Measurements from ENCODE around the gene CCDC177. TPM values are rescaled to one million over a fixed set of nuclear protein-coding genes. Genes with fewer than 3 reads are reported as not detected.

The CCDC177 gene
- total RNA-seq: not detected

DNA sequence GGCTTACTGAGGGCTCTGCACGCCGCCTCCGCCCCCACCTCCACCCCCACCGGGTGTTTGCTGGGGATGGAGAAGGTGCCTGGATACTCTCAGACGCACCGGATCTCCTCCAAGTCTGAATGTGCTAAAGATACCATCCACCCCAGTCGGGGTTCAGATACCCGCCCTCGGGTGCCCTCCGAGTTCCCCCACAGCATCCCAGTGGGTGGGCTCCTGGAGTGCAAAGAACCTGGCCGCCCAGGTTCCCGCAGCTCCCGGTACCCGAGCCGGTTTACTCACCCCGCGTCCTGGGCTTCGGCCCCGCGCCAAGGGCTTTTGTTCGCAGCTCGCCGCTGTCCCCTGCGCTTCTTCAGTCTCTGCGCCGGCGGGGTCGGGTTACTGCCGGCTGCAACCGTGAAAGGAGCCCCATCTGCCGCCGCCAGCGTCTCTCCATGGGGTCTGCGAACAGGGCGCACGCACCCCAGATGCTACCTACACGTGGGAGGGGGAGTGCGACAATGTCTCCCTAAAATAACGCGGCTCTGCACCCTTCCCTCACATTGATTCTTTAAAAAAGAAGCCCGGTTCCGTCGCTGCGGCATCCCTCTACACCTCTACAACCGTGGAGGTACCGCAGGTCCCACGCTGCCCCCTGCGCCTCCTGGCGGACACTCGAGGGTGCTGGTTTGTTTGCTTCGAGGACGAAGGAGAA is at the start of gene CCDC177:
Gene CCDC177 (minus strand): TSS at position 609 of the 691 bp plus-strand sequence. CDS start 1,249 bp downstream, outside the sequence.
- intact Hi-C loops (cut with DNase I): no loop called here
- DNase-seq (ENCODE audit: low spot score): peak; percentile 71
- ATAC-seq: peak; percentile 55

DNA sequence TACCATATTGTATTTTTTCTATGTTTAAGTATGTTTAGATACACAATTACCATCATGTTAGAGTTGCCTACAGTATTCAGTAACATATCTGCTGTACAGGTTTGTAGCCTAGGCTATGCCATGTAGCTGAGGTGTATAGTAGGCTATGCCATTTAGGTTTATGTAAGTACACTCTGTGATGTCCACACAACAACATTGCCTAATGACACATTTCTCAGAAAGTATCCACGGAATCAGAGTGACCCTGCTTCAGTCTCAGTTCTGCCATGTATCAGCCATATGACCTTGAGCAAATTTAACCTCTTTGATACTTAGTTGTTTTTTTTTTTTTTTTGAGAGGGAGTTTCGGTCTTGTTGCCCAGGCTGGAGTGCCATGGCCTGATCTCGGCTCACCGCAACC is 49.5 kb upstream of the CCDC177 start:
- no peak for DNase-seq (ENCODE audit: low spot score)
- ATAC-seq: no peak
- intact Hi-C loops (cut with DNase I): no loop called here

DNA sequence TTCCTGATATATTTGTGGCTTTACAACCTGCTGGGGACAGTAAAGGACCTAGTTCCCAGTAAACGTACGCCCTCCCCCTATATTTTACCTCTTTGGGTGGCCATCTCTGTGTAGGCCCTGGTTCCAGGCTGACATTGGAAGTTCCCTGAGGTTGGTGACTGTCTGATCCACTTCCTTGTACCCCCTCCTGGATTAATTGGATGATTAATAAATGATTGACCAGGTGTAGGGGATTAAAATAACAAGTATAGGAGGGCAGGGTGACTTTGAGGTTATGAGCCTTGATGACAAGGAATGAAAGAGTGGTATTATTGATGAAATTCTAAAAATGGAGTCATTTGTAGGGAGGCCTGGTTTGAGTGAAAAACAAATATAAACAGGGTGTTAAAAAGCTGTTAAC is 46.3 kb upstream of the CCDC177 start:
- no peak for ATAC-seq
- DNase-seq (ENCODE audit: low spot score): no peak
- intact Hi-C loops (cut with DNase I): no loop called here

DNA sequence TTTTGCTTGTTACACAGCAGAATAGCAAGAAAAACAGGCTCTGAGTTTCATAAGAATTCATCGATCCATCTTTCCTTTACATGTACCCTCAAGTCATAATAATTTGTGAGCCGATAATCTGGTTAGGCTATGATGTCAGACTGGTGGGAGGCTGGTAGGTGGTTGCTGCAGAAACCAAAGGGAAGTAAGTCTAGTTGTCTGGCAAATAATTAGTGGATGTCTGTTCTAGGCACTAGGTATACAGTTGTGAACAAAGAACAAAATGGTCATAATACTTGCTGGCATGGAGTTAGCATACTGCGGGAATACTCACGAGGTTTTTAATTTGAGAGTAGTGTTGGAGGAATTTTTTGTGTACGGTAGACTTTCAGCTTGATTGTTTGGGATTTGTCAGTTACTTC is 45.5 kb upstream of the CCDC177 start:
- DNase-seq (ENCODE audit: low spot score) (no peak), ATAC-seq (no peak)
- intact Hi-C loops (cut with DNase I): no loop called here

DNA sequence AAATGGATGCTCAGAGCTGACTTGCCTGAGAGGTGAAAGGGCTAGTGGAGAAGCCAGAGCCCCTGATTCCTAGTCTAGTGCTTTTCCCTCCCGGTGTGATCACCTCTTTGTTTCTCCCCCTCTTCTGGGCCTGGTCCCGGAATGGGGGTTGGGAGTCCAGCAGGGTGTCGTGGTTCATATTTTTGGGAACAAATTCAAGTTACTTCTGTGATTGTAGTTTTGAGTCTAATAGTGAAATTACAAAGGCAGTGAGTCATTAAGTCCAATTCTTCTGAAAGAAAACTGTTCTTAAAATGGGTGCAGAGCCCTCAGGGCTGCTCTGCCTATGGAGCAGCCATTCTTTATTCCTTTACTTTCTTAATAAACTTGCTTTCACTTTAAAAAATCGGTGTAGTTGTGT is 44.3 kb upstream of the CCDC177 start:
- intact Hi-C loops (cut with DNase I): no loop called here
- ATAC-seq: no peak
- DNase-seq (ENCODE audit: low spot score): no peak

DNA sequence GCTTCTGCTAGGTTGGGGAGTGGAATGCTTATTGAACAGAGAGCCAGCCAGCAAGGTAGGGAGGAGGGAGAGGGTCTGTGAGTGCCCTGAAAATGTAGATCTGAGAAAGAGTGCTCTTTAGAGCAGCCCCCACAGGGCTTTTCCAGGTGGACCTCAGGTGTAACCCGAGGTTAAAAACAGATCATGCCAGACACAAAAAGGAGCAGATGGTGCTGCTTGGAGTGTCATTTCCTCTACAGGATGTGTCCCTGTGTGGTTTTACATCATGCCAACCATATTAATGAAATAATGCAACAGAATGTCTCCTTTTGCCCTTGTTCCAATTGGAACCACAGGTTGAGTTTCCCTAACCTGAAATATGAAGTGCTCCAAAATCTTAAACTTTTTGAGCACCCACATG is 43.1 kb upstream of the CCDC177 start:
- intact Hi-C loops (cut with DNase I): no loop called here
- no peak for ATAC-seq
- DNase-seq (ENCODE audit: low spot score): no peak

DNA sequence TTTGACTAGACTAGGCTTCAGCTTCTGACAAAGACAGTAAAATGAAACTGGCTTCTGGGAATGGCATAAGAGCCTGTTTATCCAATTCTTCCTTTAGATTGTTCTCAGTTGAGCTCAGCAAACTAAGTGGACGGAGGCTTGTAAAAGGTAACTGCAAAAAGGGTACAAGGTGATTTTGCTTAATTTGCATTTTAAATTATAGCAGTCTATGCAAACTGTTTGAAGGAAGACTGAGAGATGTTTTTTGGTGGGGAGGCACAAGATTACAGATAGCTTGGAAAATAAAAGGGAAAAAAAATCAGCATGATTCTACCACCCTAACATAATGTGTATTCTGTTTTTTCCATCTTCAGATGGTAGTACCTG is 41.7 kb upstream of the CCDC177 start:
- intact Hi-C loops (cut with DNase I): no loop called here
- DNase-seq (ENCODE audit: low spot score) (no peak), ATAC-seq (no peak)

DNA sequence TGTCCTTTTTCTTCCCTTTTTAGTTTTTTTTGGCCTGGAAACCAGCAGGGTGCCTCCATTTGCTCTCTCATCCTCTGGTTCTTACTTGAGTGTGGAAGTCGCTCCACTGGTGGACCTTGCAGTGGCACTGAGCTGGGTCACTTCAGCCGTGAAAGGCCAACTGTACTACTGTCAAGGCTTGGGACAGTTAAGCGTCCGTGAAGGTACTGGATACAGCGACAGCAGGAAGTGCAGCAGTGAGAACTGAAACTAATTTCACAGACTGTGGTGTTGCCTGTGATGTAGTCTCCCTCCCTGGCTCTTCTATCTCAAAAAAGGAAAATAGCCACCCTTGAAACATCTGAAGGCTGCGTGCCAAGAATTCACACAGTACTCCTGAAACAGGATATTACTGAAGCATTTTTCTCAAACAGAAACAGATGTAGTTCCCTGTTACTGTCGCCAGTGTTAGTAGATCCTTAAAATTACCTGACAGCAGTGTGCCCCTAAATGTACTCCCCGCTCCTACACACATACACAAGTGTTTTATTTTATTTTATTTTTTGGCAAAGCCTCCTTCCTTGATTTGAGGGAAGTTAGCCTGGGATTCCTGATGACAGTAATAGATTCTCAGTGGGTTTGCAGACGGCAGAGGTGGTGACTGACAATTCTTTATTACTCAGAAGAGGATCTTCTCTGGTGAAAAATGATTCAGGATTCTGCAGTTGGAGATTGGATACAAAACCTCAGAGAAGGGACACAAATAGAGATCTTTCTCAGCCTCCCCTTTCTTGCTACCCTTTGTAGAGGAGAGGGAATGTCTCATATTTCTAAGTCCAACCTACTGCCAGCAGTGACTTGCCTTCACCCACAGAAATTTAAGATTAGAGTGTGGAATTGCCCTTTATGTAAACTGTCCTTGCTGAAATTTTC is 41.1 kb upstream of the CCDC177 start:
- intact Hi-C loops (cut with DNase I): no loop called here
- ATAC-seq: peak; percentile 61
- peak; percentile 78 for DNase-seq (ENCODE audit: low spot score)

DNA sequence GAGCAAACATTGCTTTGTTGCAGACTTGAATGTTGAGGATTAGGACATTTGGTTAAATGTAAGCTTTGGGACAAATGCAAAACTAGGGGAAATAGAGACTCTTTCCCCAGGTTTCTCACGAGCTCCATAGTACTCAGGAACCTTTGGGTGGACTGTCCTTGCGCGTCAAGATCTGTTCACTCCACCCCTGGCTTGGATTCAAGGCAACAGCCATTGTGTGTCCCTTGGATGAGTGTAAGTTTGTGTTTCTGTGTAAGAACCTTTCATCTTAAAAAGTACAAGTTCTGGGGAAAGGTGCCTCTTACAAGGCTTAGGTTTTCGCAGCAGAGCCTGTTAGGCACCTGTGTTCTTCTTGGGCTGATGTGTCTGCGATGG is 40.4 kb upstream of the CCDC177 start:
- intact Hi-C loops (cut with DNase I): no loop called here
- ATAC-seq: no peak
- DNase-seq (ENCODE audit: low spot score): no peak

DNA sequence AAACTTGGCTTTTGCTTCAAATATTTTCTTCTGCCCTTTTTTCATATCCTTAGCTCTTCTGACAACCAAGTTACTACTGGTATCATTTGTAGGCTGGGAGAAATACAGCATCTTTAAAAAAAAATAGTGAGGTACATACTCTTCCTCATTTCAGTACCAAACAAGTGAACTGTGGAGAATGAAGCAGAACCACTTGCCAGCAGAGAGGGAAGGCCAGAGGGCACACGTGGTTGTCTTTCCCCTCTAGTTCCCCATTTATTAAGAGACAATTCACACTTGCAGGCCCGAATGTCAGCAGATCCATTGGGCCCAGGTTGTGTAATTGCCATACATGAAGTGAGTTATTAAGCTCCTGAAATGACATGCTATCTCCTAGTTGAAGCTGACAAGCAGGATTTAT is 39.9 kb upstream of the CCDC177 start:
- intact Hi-C loops (cut with DNase I): no loop called here
- no peak for DNase-seq (ENCODE audit: low spot score)
- ATAC-seq: peak; percentile 38

DNA sequence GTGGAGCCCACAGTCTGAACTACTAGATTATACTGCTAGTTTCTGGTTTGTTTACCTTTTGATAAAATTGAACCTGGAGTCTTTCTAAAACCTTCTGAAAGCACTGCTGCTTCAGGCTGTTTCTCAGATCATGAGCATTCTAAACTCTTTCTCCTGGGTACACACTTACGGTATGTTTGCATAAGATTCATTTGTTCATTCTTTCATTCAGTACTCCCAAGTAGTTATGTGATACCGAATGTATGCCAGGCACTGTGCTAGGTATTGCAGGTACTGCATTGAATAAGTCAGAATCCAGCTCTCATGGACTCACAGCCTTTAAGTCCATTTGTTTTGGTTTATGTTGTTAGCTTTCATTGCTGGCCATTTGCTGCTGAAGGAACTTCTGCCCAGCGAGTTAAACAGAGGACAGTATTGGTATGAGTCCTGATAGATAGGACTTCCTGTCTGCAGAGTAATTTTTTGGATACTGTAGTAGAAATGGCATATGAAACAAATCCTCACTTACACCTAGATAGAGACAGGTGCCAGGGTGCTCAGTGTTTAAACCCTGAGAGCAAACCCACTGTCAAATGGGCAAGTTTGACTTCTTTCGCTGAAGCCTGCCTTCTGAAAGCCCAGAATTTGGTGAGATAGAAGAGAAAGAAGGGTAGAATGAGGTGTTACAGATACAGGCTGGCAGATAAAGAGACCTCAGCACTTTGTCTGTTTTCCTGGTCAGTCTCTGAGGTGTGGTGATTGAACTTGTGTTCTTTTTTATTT is 38.8 kb upstream of the CCDC177 start:
- intact Hi-C loops (cut with DNase I): no loop called here
- ATAC-seq (no peak), DNase-seq (ENCODE audit: low spot score) (no peak)

DNA sequence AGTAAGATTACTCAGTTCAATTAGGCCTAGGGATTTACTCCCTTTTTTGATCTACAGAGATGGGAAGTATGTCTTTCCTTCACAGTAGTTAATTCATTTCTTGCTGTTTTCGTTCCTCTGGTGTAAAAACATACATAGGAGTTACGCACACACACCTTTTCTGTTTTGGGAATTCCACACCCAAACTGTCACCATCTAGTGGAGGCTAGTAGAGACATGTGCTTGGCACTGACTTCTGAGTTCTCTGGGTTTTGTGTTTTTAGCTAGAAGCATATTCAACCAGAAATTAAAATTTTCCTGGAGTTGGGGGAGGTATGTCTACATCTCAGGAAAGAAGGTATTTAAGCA is 38.1 kb upstream of the CCDC177 start:
- intact Hi-C loops (cut with DNase I): no loop called here

DNA sequence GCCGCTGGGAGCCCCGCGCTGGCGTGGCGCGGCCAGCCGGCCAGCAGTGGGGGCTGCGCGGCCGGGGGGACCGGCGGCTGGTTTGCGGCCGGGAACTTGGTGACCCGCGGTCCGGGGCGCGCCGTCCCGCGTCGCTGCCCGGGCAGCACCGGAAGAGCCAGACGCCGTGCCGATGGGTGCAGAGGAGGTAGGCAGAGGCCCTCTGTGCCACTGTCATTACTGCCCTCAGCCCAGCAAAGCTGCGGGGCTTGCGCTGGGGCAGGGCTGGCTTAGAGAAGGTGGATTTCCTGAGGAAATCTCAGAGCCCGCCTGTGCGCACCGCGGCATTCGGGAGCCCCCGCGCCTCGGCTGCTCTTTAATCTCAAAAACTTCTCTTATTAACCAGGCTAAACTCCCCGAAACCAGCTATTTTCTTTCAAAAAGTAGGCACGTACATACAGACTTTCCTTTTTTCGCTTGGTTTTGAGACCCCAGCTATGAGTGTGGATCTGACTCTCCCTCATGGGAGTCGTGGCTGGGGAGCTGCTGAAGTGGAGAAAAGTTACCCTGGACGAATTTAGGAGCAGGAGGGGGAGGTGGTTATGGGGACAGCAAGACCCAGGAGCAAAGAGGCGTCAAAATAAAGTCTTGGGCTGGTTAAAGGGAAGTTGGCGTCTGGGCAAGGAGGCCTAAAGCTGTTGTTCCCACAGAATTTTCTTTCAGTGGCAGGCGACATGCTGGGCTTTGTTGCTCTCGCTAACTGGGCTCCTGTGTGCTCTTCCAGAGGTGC is 37.5 kb upstream of the CCDC177 start:
- intact Hi-C loops (cut with DNase I): no loop called here
- peak; percentile 12 for ATAC-seq
- no peak for DNase-seq (ENCODE audit: low spot score)

More for the DNA sequence above, 38.1 kb upstream of the CCDC177 start:
- DNase-seq (ENCODE audit: low spot score): no peak
- ATAC-seq: no peak

DNA sequence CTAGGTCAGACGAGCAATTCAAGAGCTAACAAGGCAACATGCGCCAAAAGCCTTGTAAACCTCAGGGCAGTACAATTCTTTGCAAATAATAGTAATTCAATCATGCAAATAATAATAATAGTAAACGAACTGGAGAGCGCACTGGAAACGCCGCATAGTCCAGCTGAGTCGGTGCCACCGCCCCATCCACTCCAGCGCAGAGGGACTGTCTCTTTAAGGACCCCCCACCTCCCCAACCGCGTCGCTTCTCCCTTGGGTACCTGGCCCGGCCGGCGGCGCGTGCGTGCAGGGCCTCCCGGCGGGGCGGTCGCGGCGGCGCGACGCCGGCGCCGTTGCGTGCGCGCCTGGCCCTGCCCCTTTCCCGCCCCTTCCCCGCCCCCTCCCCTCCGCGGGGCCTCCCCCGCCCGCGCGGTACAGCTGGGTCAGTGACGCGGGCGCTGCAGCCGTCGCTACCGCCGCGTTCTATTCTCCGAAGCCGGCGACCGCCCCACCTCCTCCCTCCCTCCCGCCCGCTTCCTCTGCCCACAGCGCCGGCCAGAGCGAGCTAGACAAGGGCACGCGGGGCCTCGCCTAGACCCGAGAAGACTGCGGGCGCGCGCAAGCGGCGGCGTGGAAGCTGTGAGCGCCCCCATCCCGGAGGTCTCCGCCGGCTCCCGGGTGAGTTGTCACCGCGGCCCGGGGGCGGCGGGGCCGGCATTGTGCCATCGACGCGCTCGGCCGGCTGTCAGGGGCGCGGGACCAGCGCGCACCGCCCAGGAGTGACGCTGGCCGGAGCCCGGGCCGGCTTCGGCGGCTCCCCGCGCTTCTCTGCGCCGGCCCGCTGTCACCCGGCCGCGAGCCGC is 36.7 kb upstream of the CCDC177 start, which contains the start of gene SUSD6:
Gene SUSD6 (plus strand): TSS at position 425 of the 842 bp plus-strand sequence. CDS start 46,997 bp downstream, outside the sequence.
- intact Hi-C loops (cut with DNase I): no loop called here
- ATAC-seq (peak; percentile 91), DNase-seq (ENCODE audit: low spot score) (peak; percentile 93)

DNA sequence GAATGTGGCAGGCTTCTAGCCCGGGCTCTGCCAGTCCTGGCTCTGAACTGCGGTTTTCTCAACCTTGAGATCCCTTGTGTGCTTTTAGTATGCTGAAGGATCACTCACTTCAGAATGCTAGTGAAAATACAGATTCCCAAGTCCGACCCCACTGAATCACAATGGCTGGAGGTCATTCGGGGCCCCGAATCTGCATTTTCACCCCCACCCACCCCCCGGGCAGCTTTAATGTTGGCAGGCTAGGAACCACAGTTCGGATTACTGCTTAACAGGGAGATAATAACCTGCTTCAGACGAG is 36.2 kb upstream of the CCDC177 start:
- intact Hi-C loops (cut with DNase I): no loop called here
- ATAC-seq: peak; percentile 4
- DNase-seq (ENCODE audit: low spot score): no peak

DNA sequence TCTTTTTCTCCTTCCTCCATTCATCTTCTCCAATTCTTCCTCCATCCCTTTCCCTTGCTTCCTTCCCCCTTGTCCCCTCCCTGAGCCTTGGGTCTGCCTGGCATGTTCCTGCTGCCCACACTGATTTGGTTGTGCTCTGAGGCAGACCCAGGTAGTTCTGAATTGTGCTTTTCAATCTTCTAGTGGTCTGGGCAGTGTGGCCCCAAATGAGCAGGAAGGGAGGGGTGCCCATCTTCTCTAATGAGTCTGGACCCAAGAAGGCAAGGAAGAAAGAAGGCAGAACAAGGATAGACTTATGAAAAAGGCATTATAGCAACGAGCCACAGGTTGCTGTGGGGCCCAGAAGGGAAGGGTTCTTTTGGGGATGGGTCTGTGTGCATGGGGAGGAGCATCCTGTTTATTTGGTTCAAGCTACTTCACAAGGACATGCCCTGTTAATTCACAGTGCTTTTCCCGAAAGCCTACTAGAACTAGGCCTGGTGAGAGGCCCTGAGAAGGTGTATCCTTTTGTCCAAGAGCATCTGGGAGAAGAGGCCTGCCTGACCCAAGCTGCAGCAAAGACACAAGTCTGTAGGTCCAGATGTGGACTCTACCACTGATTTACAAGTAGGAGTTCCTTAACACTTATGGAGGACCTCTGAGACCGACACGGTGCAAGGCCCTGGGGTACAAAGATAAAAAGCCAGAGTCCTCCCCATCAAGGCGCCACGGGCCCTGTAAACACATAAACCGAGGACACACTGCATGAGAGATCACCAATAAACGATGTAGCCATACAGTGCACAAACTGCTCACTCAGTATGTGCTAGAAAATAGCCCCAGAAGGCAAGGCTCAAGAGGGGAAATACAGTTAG is 35.6 kb upstream of the CCDC177 start:
- ATAC-seq: no peak
- DNase-seq (ENCODE audit: low spot score): no peak
- intact Hi-C loops (cut with DNase I): no loop called here
